GM12892 (cell line): ENCODE data around the gene DNAH14.
"Not testable (repeated sequence)": the region's sequence is repeated elsewhere in the genome, so short reads cannot be mapped to it uniquely, and the experiment has no call there.

Experiments
- POLR2A ChIP-seq: IDR thresholded peaks from 2 replicates; pipeline ENCODE4 v1.6.1; 2011; ENCODE audit warnings: low read depth, low read length, control low read depth
- POLR2AphosphoS5 ChIP-seq: IDR thresholded peaks from 2 replicates; pipeline ENCODE4 v1.6.1; 2011; ENCODE audit warnings: low read depth, low read length, control low read depth

- TF ChIP-seq POLR2A, POLR2AphosphoS5: not testable (repeated sequence)
Measured at GRCh38 chr1:225210180-225210579, 280.7 kb downstream of the DNAH14 start.
